WI38 (cell line): Measurements from ENCODE around the gene RING1.

Source experiments
- H3K4me3 ChIP-seq: 2 replicates; pipeline ENCODE4 v1.5.1; 2011; ENCODE audit warnings: low read depth, mild to moderate bottlenecking, control low read depth, low read length
- TF ChIP-seq, protein P1 (sequence below): IDR thresholded peaks from 2 replicates; pipeline ENCODE4 v1.5.1; 2012; ENCODE audit warnings: low read depth, mild to moderate bottlenecking, control low read depth, low read length

RING1 gene

DNA sequence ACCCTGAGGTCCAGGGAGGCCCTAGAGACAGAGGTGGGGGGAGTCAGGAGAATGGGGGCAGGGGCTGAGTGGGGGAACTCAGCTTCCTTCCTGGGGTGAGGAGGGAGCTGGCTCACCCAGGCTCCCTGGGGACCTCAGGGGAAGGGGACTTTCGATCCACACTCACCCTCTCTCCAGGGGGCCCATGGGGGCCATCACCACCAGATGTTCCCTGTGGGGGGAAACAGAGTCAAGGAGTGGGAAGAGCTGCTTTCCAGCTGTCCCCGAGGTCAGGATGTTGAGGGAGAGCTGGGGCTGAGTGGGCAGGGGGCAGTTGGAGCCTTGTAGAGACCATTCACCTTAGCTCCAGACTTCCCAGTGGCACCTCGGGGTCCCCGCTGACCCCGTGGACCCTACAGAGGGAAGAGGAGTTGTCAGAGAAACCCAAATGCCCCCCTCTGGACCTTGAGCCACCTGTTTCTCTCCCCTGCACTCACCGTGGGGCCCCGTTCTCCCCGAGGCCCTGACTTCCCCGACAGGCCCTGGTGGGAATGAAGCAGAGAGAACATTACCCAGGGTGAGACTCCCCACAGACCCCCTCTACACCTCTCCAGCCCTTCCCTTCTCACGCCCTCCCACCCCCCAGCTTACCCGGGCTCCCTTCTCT, 34.6 kb upstream of the RING1 start:
- no peak overlapping the region for H3K4me3 ChIP-seq
- TF ChIP-seq, protein P1, sequence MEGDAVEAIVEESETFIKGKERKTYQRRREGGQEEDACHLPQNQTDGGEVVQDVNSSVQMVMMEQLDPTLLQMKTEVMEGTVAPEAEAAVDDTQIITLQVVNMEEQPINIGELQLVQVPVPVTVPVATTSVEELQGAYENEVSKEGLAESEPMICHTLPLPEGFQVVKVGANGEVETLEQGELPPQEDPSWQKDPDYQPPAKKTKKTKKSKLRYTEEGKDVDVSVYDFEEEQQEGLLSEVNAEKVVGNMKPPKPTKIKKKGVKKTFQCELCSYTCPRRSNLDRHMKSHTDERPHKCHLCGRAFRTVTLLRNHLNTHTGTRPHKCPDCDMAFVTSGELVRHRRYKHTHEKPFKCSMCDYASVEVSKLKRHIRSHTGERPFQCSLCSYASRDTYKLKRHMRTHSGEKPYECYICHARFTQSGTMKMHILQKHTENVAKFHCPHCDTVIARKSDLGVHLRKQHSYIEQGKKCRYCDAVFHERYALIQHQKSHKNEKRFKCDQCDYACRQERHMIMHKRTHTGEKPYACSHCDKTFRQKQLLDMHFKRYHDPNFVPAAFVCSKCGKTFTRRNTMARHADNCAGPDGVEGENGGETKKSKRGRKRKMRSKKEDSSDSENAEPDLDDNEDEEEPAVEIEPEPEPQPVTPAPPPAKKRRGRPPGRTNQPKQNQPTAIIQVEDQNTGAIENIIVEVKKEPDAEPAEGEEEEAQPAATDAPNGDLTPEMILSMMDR = no peak

DNA sequence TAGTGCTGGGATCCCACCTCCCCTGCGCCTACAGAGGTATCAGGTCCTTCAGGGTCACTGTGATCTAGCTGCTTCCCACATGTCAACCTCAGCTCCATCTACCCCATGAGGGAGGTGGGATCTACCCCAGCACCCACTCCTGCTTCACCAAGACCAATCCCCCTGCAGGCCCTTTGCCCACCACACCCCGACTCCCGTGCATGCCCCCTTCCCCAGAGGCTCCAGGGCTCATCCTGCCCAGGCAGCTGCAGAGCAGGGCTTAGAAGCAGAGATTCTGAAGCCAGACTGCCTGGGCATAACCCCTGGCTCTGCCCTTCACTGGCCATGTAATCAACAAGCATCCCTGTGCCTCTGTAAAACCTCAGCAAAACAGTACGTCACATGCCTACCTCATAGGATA, 33.5 kb upstream of the RING1 start:
- TF ChIP-seq, protein P1 = no peak
- H3K4me3 ChIP-seq = no peak overlapping the region

GRCh38 chr6:33175436-33176069, 32.7 kb upstream of the RING1 start:
- TF ChIP-seq, protein P1 = no peak
- no peak overlapping the region for H3K4me3 ChIP-seq

GRCh38 chr6:33176906-33177305, 31.4 kb upstream of the RING1 start:
- TF ChIP-seq, protein P1 = no peak

GRCh38 chr6:33177552-33178446, 30.5 kb upstream of the RING1 start:
- TF ChIP-seq, protein P1 = no peak
- H3K4me3 ChIP-seq = no peak overlapping the region

More at GRCh38 chr6:33176906-33177305, 31.4 kb upstream of the RING1 start:
- H3K4me3 ChIP-seq = no peak overlapping the region

DNA sequence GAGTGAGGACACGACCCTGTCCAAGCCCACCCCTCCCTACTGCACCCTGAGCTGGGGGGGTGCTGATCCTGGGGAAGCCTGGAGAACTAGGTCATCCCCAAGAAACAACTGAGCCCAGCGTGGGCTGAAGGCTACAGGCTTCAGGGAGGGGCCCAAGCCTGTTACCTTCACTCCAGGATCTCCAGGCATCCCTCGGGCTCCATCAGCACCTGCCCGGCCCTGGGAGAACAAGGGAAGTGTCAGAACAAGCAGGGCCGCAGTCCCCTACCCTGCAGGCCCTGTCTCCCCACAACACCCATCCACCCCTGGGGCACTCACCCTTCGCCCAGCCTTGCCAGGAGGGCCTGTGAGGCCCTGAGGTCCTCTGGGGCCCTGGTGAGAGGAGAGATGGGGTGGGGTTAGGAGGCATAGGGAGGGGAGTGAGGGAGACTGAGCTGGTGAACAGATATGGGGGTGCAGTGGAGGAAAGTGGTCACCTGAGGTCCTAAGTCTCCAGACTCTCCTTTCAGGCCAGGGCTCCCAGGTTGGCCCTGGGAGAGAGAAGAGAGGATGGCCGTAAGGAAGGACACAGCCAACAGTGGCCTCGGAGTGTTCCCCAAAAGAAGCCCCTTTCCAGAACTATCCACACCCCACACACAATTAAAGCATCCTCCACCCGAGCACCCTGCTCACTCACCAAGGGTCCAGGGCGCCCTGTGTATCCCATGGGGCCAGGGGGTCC, 29.4 kb upstream of the RING1 start:
- TF ChIP-seq, protein P1 = no peak
- no peak overlapping the region for H3K4me3 ChIP-seq
